HCT116 (cell line): ENCODE measurements around the gene NFKBIZ. TPM values are rescaled to one million over a fixed set of nuclear protein-coding genes. Genes with fewer than 3 reads are reported as not detected.

Source experiments
- ATAC-seq: fragments of 200-7000 bp; cut with Tn5 transposase; 2 replicates; pipeline ENCODE4 v1.9.1; 2020; ENCODE audit warnings: mild to moderate bottlenecking, moderate library complexity
- BruUV-seq: library from RNA; stranded (reverse); fragments of 400-500 nt; replicated peaks from 2 replicates; lab custom pipeline; 2021; lab: Mats Ljungman, UMichigan
- CTCF ChIA-PET: fragments of 300-600 bp; sonication (Branson Sonifier 250); formaldehyde crosslinking; loops from one replicate; lab custom pipeline; 2021; ENCODE audit warnings: antibody characterized with exemption; lab: Charles Lee
- POLR2A ChIA-PET: fragments of 300-600, 350-600 bp; sonication (Branson Sonifier 250); formaldehyde crosslinking; loops from one replicate; lab custom pipeline; 2021; ENCODE audit warnings: antibody characterized with exemption; lab: Charles Lee
- RAD21 ChIA-PET, 2 experiments: fragments of 300-600 bp; sonication (Branson Sonifier 250); formaldehyde crosslinking; loops; one replicate each; lab custom pipeline; 2023; ENCODE audit warnings: low total read pairs in 2 of 2; ENCODE audit not compliant: uncharacterized antibody in 2 of 2, unreplicated experiment in 2 of 2, low non-redundant PET in 1 of 2; lab: Charles Lee
- DNase-seq: peaks from one replicate; pipeline ENCODE4 v3.0.0-alpha.2; 2010; ENCODE audit warnings: low read depth, low spot score
- H2AFZ ChIP-seq: fragments of 200-600 bp; shearing (Covaris generic), sonication (generic); 2 replicates; pipeline ENCODE4 v1.6.1; 2017; ENCODE audit warnings: low read depth, mixed run types, mixed read lengths, antibody characterized with exemption, low read length; ENCODE audit not compliant: poor library complexity, severe bottlenecking
- H3K27ac ChIP-seq: 2 replicates; pipeline ENCODE4 v1.5.1; 2012; ENCODE audit warnings: low read depth, low read length
- H3K27me3 ChIP-seq: fragments of 200-600 bp; sonication (generic); 2 replicates; pipeline ENCODE4 v1.6.1; 2016; ENCODE audit warnings: mixed run types, low read length, mixed read lengths; ENCODE audit not compliant: insufficient read depth
- H3K36me3 ChIP-seq, 2 experiments: fragments of 200-500 bp in 1 of 2; fragments of 200-600 bp in 1 of 2; sonication (Bioruptor generic) in 1 of 2; sonication (generic) in 1 of 2; 2 replicates each; pipeline versions ENCODE4 v1.5.1 to v1.6.1; 2014 to 2016; ENCODE audit warnings: low read length in 2 of 2, inconsistent platforms in 1 of 2, mixed read lengths in 1 of 2, mixed run types in 1 of 2; ENCODE audit not compliant: insufficient read depth in 2 of 2, control insufficient read depth in 1 of 2
- H3K4me1 ChIP-seq, 2 experiments: fragments of 200-600 bp in 1 of 2; sonication (generic) in 1 of 2; 2 replicates each; pipeline versions ENCODE4 v1.5.1 to v1.6.1; 2012 to 2017; ENCODE audit warnings: low read length in 2 of 2, inconsistent platforms in 1 of 2, mild to moderate bottlenecking in 1 of 2, mixed read lengths in 1 of 2, mixed run types in 1 of 2, moderate library complexity in 1 of 2; ENCODE audit not compliant: insufficient read depth in 2 of 2, control insufficient read depth in 1 of 2
- H3K4me2 ChIP-seq: fragments of 200-600 bp; sonication (generic); 2 replicates; pipeline ENCODE4 v1.6.1; 2017; ENCODE audit warnings: mixed run types, low read length, mixed read lengths
- H3K4me3 ChIP-seq, 2 experiments: fragments of 200-600 bp in 1 of 2; sonication (generic) in 1 of 2; replicated peaks in 1 of 2; 2 replicates each; pipeline ENCODE4 v1.5.1; 2011 to 2016; ENCODE audit warnings: low read length in 2 of 2, control low read depth in 1 of 2, low read depth in 1 of 2, mild to moderate bottlenecking in 1 of 2, mixed read lengths in 1 of 2, mixed run types in 1 of 2
- H3K79me2 ChIP-seq: fragments of 200-600 bp; sonication (generic); 2 replicates; pipeline ENCODE4 v1.6.1; 2017; ENCODE audit warnings: mild to moderate bottlenecking, mixed run types, low read length, moderate library complexity, mixed read lengths; ENCODE audit not compliant: insufficient read depth
- H3K9ac ChIP-seq: fragments of 200-600 bp; sonication (generic); 2 replicates; pipeline ENCODE4 v1.6.1; 2016; ENCODE audit warnings: low read length, mixed read lengths
- H3K9me2 ChIP-seq: fragments of 200-600 bp; sonication (generic), shearing (Covaris generic); 2 replicates; pipeline ENCODE4 v1.6.1; 2017; ENCODE audit warnings: mixed run types, mild to moderate bottlenecking, moderate library complexity; ENCODE audit not compliant: insufficient read depth
- H3K9me3 ChIP-seq, 2 experiments: fragments of 200-500 bp in 1 of 2; fragments of 200-600 bp in 1 of 2; sonication (Bioruptor generic) in 1 of 2; sonication (generic) in 1 of 2; 2 replicates each; pipeline ENCODE4 v1.6.1; 2014 to 2017; ENCODE audit warnings: low read length in 2 of 2, mixed read lengths in 2 of 2, inconsistent platforms in 1 of 2, low read depth in 1 of 2, mild to moderate bottlenecking in 1 of 2, mixed run types in 1 of 2, moderate library complexity in 1 of 2; ENCODE audit not compliant: control insufficient read depth in 1 of 2, insufficient read depth in 1 of 2
- H4K20me1 ChIP-seq: fragments of 200-600 bp; sonication (generic), shearing (Covaris generic); 2 replicates; pipeline ENCODE4 v1.6.1; 2017; ENCODE audit warnings: mixed run types, mild to moderate bottlenecking, moderate library complexity; ENCODE audit not compliant: insufficient read depth
- ELF1 ChIP-seq: IDR thresholded peaks from 2 replicates; pipeline ENCODE4 v1.6.1; 2012; ENCODE audit warnings: low read depth, borderline replicate concordance
- EZH2 ChIP-seq: fragments of 200-600 bp; sonication (generic); IDR thresholded peaks from 2 replicates; pipeline ENCODE4 v1.6.1; 2017; ENCODE audit warnings: antibody characterized with exemption, mixed run types
- POLR2A ChIP-seq: IDR thresholded peaks from 2 replicates; pipeline ENCODE4 v1.7.0; 2011; ENCODE audit warnings: borderline replicate concordance; ENCODE audit not compliant: insufficient read depth, insufficient read length; ENCODE audit errors: extremely low read depth
- SIN3A ChIP-seq: IDR thresholded peaks from 2 replicates; pipeline ENCODE4 v1.6.1; 2012; ENCODE audit warnings: low read depth
- SRF ChIP-seq: IDR thresholded peaks from 2 replicates; pipeline ENCODE4 v1.6.1; 2012; ENCODE audit warnings: low read depth
- intact Hi-C: fragments of 100-400 bp; cut with micrococcal nuclease; formaldehyde crosslinking; loops from 2 replicates; pipeline ENCODE4 v1.10.0; 2022
- total RNA-seq: library from RNA; stranded (reverse); gene quantifications from one replicate; pipeline ENCODE4 v1.2.1, GENCODE V29; 2021; ENCODE audit not compliant: unreplicated experiment
- TF ChIP-seq, protein P1 (sequence below): IDR thresholded peaks from 2 replicates; pipeline ENCODE4 v1.6.1; 2012; ENCODE audit warnings: low read depth
- TF ChIP-seq, protein P2 (sequence below): IDR thresholded peaks from 2 replicates; pipeline ENCODE4 v1.6.1; 2011; ENCODE audit warnings: mild to moderate bottlenecking, low read length, moderate library complexity; ENCODE audit not compliant: insufficient replicate concordance; ENCODE audit errors: extremely low read depth

Gene NFKBIZ
- total RNA-seq, 1 experiment from 2014 or later: 12.2 TPM

DNA sequence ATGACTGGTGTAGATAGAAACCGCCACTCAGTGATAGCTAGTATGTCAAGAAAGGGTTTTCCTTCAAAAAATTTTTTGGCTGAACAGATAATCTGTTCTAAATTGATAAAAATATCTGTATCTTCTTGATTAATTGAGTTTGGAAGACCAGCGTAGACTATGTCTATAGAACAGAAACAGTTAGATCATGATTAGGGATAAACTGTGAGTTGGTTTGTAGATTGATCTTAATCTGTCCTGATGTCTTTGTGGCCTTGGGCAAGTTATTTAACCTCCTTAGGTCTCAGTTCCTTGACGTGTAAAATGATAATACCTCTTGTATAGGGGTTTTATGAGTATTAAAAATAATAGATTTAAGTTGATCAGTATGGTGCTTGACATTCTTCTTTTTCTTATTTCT lies 4.7 kb downstream of the NFKBIZ start:
- BruUV-seq: no TSS peak
- intact Hi-C loops: no loop called here

More for the DNA sequence above, 4.7 kb downstream of the NFKBIZ start:
- H3K27me3 ChIP-seq: no peaks in the 10 kb centered on the region
- TF ChIP-seq SRF (no peak), SIN3A (no peak), EZH2 (no peak), POLR2A (no peak), ELF1 (no peak)
- TF ChIP-seq, protein P1, sequence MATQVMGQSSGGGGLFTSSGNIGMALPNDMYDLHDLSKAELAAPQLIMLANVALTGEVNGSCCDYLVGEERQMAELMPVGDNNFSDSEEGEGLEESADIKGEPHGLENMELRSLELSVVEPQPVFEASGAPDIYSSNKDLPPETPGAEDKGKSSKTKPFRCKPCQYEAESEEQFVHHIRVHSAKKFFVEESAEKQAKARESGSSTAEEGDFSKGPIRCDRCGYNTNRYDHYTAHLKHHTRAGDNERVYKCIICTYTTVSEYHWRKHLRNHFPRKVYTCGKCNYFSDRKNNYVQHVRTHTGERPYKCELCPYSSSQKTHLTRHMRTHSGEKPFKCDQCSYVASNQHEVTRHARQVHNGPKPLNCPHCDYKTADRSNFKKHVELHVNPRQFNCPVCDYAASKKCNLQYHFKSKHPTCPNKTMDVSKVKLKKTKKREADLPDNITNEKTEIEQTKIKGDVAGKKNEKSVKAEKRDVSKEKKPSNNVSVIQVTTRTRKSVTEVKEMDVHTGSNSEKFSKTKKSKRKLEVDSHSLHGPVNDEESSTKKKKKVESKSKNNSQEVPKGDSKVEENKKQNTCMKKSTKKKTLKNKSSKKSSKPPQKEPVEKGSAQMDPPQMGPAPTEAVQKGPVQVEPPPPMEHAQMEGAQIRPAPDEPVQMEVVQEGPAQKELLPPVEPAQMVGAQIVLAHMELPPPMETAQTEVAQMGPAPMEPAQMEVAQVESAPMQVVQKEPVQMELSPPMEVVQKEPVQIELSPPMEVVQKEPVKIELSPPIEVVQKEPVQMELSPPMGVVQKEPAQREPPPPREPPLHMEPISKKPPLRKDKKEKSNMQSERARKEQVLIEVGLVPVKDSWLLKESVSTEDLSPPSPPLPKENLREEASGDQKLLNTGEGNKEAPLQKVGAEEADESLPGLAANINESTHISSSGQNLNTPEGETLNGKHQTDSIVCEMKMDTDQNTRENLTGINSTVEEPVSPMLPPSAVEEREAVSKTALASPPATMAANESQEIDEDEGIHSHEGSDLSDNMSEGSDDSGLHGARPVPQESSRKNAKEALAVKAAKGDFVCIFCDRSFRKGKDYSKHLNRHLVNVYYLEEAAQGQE: no peak
- TF ChIP-seq, protein P2, sequence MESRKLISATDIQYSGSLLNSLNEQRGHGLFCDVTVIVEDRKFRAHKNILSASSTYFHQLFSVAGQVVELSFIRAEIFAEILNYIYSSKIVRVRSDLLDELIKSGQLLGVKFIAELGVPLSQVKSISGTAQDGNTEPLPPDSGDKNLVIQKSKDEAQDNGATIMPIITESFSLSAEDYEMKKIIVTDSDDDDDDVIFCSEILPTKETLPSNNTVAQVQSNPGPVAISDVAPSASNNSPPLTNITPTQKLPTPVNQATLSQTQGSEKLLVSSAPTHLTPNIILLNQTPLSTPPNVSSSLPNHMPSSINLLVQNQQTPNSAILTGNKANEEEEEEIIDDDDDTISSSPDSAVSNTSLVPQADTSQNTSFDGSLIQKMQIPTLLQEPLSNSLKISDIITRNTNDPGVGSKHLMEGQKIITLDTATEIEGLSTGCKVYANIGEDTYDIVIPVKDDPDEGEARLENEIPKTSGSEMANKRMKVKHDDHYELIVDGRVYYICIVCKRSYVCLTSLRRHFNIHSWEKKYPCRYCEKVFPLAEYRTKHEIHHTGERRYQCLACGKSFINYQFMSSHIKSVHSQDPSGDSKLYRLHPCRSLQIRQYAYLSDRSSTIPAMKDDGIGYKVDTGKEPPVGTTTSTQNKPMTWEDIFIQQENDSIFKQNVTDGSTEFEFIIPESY: no peak
- peaks cover 26% of the 10 kb centered on the region for H3K79me2 ChIP-seq
- peaks cover 38 to 48% of the 10 kb centered on the region in 2 experiments; a peak in 3 of 4 replicates for H3K36me3 ChIP-seq
- no peak for DNase-seq
- H3K9me3 ChIP-seq: no peaks in the 10 kb centered on the region
- RAD21 ChIA-PET: no interaction called here
- peaks cover 3 to 11% of the 10 kb centered on the region in 2 experiments; a peak in 3 of 4 replicates for H3K4me1 ChIP-seq
- CTCF ChIA-PET: no interaction called here
- no peak for ATAC-seq
- POLR2A ChIA-PET: no interaction called here
- no peak overlapping the region for H2AFZ ChIP-seq
- H3K27ac ChIP-seq: no peak overlapping the region
- H3K4me2 ChIP-seq: no peak overlapping the region
- no peak overlapping the region for H3K9ac ChIP-seq
- no peaks in the 10 kb centered on the region for H3K9me2 ChIP-seq
- no peaks in the 10 kb centered on the region for H4K20me1 ChIP-seq
- no peak overlapping the region for H3K4me3 ChIP-seq
